HEK293 (cell line): ENCODE measurements around the gene PPP4R2.
A peak's percentile ranks its signal among the peaks of the same experiment; 100 is the strongest.

Experiments used
- CTCF ChIA-PET: fragments of 350-600 bp; formaldehyde crosslinking; extraction: SDS; loops from one replicate; lab custom pipeline; 2021; ENCODE audit warnings: antibody characterized with exemption; lab: Yijun Ruan, JAX
- POLR2A ChIA-PET: fragments of 300-600 bp; formaldehyde crosslinking; extraction: SDS; loops from one replicate; lab custom pipeline; 2020; ENCODE audit warnings: antibody characterized with exemption, inconsistent platforms; lab: Yijun Ruan, JAX
- H3K27ac ChIP-seq: fragments of 200-500 bp; sonication (Bioruptor generic); 2 replicates; pipeline ENCODE4 v1.5.1; 2014; ENCODE audit warnings: low read depth, low read length, control low read depth, inconsistent platforms; ENCODE audit errors: extremely low read depth
- H3K36me3 ChIP-seq, 2 experiments: fragments of 200-500 bp in 1 of 2; sonication (Bioruptor generic) in 1 of 2; 1 replicate in 1 of 2; 2 replicates in 1 of 2; pipeline ENCODE4 v1.5.1; 2014 to 2017; ENCODE audit warnings: inconsistent platforms in 2 of 2, low read length in 2 of 2; ENCODE audit not compliant: control insufficient read depth in 2 of 2, insufficient read depth in 1 of 2
- H3K4me1 ChIP-seq: fragments of 200-500 bp; sonication (Bioruptor generic); 2 replicates; pipeline ENCODE4 v1.5.1; 2014; ENCODE audit warnings: mild to moderate bottlenecking, low read length, inconsistent platforms; ENCODE audit not compliant: control insufficient read depth, insufficient read depth
- H3K4me3 ChIP-seq: 2 replicates; pipeline ENCODE4 v1.5.1; 2011; ENCODE audit warnings: low read depth, mild to moderate bottlenecking, control low read depth, low read length, moderate library complexity
- H3K9me3 ChIP-seq: fragments of 200-500 bp; sonication (Bioruptor generic); 2 replicates; pipeline ENCODE4 v1.5.1; 2014; ENCODE audit warnings: low read depth, low read length, inconsistent platforms; ENCODE audit not compliant: control insufficient read depth, insufficient read depth
- GLIS1 ChIP-seq: fragments of 450-650 bp; formaldehyde crosslinking; IDR thresholded peaks from 2 replicates; pipeline ENCODE4 v1.5.1; 2016; ENCODE audit warnings: missing biosample characterization, missing genetic modification characterization
- GLIS2 ChIP-seq: fragments of 450-650 bp; formaldehyde crosslinking; IDR thresholded peaks from 2 replicates; pipeline ENCODE4 v1.5.1; 2016; ENCODE audit warnings: missing biosample characterization, missing genetic modification characterization
- REST ChIP-seq: fragments of 450-650 bp; formaldehyde crosslinking; IDR thresholded peaks from 2 replicates; pipeline ENCODE4 v1.5.1; 2016; ENCODE audit warnings: missing biosample characterization, missing genetic modification characterization
- SALL2 ChIP-seq: fragments of 450-650 bp; formaldehyde crosslinking; IDR thresholded peaks from 2 replicates; pipeline ENCODE4 v1.5.0; 2017; ENCODE audit warnings: missing biosample characterization, mild to moderate bottlenecking, missing genetic modification characterization, borderline replicate concordance
- WT1 ChIP-seq: fragments of 450-650 bp; formaldehyde crosslinking; IDR thresholded peaks from 2 replicates; pipeline ENCODE4 v1.5.1; 2016; ENCODE audit warnings: missing biosample characterization, missing genetic modification characterization
- YY1 ChIP-seq: fragments of 450-650 bp; formaldehyde crosslinking; IDR thresholded peaks from 2 replicates; pipeline ENCODE4 v1.5.1; 2018; ENCODE audit warnings: missing biosample characterization, missing genetic modification characterization
- ZBTB10 ChIP-seq: fragments of 450-650 bp; formaldehyde crosslinking; IDR thresholded peaks from 2 replicates; pipeline ENCODE4 v1.5.1; 2016; ENCODE audit warnings: missing biosample characterization, missing genetic modification characterization
- ZBTB26 ChIP-seq: fragments of 450-650 bp; formaldehyde crosslinking; optimal IDR thresholded peaks from 2 replicates; pipeline ENCODE3; 2016; ENCODE audit warnings: missing biosample characterization, mild to moderate bottlenecking, missing genetic modification characterization
- ZBTB48 ChIP-seq: fragments of 450-650 bp; formaldehyde crosslinking; IDR thresholded peaks from 2 replicates; pipeline ENCODE4 v1.5.1; 2016; ENCODE audit warnings: missing biosample characterization, missing genetic modification characterization
- ZNF112 ChIP-seq: fragments of 450-650 bp; formaldehyde crosslinking; IDR thresholded peaks from 2 replicates; pipeline ENCODE4 v1.5.0; 2017; ENCODE audit warnings: missing biosample characterization, missing genetic modification characterization
- ZNF2 ChIP-seq: fragments of 450-650 bp; formaldehyde crosslinking; IDR thresholded peaks from 2 replicates; pipeline ENCODE4 v1.5.1; 2016; ENCODE audit warnings: missing biosample characterization, missing genetic modification characterization
- ZNF23 ChIP-seq: fragments of 450-650 bp; formaldehyde crosslinking; IDR thresholded peaks from 2 replicates; pipeline ENCODE4 v1.5.1; 2016; ENCODE audit warnings: missing biosample characterization, missing genetic modification characterization, borderline replicate concordance
- ZNF26 ChIP-seq: fragments of 450-650 bp; formaldehyde crosslinking; IDR thresholded peaks from 2 replicates; pipeline ENCODE4 v1.5.1; 2016; ENCODE audit warnings: missing biosample characterization, missing genetic modification characterization
- ZNF311 ChIP-seq: fragments of 450-650 bp; formaldehyde crosslinking; IDR thresholded peaks from 2 replicates; pipeline ENCODE4 v1.5.1; 2017; ENCODE audit warnings: missing biosample characterization, missing genetic modification characterization, borderline replicate concordance
- ZNF335 ChIP-seq: fragments of 450-650 bp; formaldehyde crosslinking; conservative IDR thresholded peaks from 2 replicates; pipeline ENCODE4 v1.5.1; 2016; ENCODE audit warnings: missing biosample characterization, missing genetic modification characterization
- ZNF354C ChIP-seq: fragments of 450-650 bp; formaldehyde crosslinking; IDR thresholded peaks from 2 replicates; pipeline ENCODE4 v1.5.1; 2016; ENCODE audit warnings: missing biosample characterization, missing genetic modification characterization, low read depth, borderline replicate concordance
- ZNF362 ChIP-seq: fragments of 450-650 bp; formaldehyde crosslinking; IDR thresholded peaks from 2 replicates; pipeline ENCODE4 v1.5.1; 2016; ENCODE audit warnings: missing biosample characterization, missing genetic modification characterization
- ZNF549 ChIP-seq: fragments of 450-650 bp; IDR thresholded peaks from 2 replicates; pipeline ENCODE4 v1.5.1; 2018; ENCODE audit warnings: missing biosample characterization, missing genetic modification characterization, mild to moderate bottlenecking, inconsistent platforms, moderate library complexity
- ZNF596 ChIP-seq: fragments of 450-650 bp; IDR thresholded peaks from 2 replicates; pipeline ENCODE4 v1.5.0; 2018; ENCODE audit warnings: missing biosample characterization, mild to moderate bottlenecking, missing genetic modification characterization, moderate library complexity
- ZNF660 ChIP-seq: fragments of 450-650 bp; IDR thresholded peaks from 2 replicates; pipeline ENCODE4 v1.5.1; 2018; ENCODE audit warnings: missing biosample characterization, mild to moderate bottlenecking, missing genetic modification characterization
- ZNF670 ChIP-seq: fragments of 450-650 bp; formaldehyde crosslinking; IDR thresholded peaks from 2 replicates; pipeline ENCODE4 v1.5.1; 2016; ENCODE audit warnings: missing biosample characterization, missing genetic modification characterization, low read depth
- ZNF677 ChIP-seq: fragments of 450-650 bp; IDR thresholded peaks from 2 replicates; pipeline ENCODE4 v1.5.0; 2018; ENCODE audit warnings: missing biosample characterization, mild to moderate bottlenecking, missing genetic modification characterization, moderate library complexity
- ZNF777 ChIP-seq: fragments of 450-650 bp; formaldehyde crosslinking; IDR thresholded peaks from 2 replicates; pipeline ENCODE4 v1.5.1; 2017; ENCODE audit warnings: missing biosample characterization, missing genetic modification characterization, borderline replicate concordance

The PPP4R2 gene

GRCh38 chr3:72996473-72997333, at the start of gene PPP4R2:
Gene PPP4R2 (plus strand): TSS chr3:72996811. CDS start chr3:72997038, 227 bp downstream.
- POLR2A ChIA-PET: interaction anchor here (0.6 to 0.8 kb wide), 2 partner anchors 38 to 77 kb away, joined by 3 read pairs; no protein-coding TSS in a partner anchor
- CTCF ChIA-PET: interaction anchor here (0.5 to 2.1 kb wide), 8 partner anchors 9 to 878 kb away, joined by 3 to 8 read pairs (median 4); no protein-coding TSS in a partner anchor
- Histone ChIP-seq H3K4me1 (peaks cover 2% of the 10 kb centered on the region; the same call in 1 of the 2 replicates), H3K4me3 (peak within 1 kb of the TSS; percentile 95), H3K9me3 (no peaks in the 10 kb centered on the region), H3K36me3 (peaks cover 6 to 34% of the 10 kb centered on the region in 2 experiments; a peak in 2 of 3 replicates), H3K27ac (peak within 1 kb of the TSS; percentile 91)
- TF ChIP-seq REST (no peak), ZNF335 (tag by site-specific recombination) (peak; percentile 47), GLIS2 (tag by site-specific recombination) (peak; percentile 82), ZNF677 (tag by site-specific recombination) (no peak), ZBTB10 (peak; percentile 71), ZNF362 (no peak), ZNF777 (tag by site-specific recombination) (no peak), ZNF596 (peak; percentile 82), ZNF670 (tag by site-specific recombination) (no peak), ZNF660 (peak; percentile 22; the same call in 1 of the 2 replicates), ZNF23 (no peak), ZNF26 (tag by site-specific recombination) (no peak), ZBTB26 (tag by site-specific recombination) (peak; percentile 90), YY1 (peak; percentile 51; the same call in 1 of the 2 replicates), ZNF354C (tag by site-specific recombination) (no peak), ZNF549 (tag by site-specific recombination) (no peak), WT1 (tag by site-specific recombination) (peak; percentile 32; the same call in 1 of the 2 replicates), ZNF311 (tag by site-specific recombination) (no peak), ZNF2 (tag by site-specific recombination) (no peak), GLIS1 (tag by site-specific recombination) (peak; percentile 80), ZBTB48 (tag by site-specific recombination) (no peak), ZNF112 (no peak), SALL2 (tag by site-specific recombination) (no peak)
